PC-3 (cell line): Measurements from ENCODE around the gene PPP1R3G. TPM values are rescaled to one million over a fixed set of nuclear protein-coding genes. Genes with fewer than 3 reads are reported as not detected.
A peak's percentile ranks its signal among the peaks of the same experiment; 100 is the strongest.

Source experiments
- ATAC-seq: fragments of 200-7000 bp; cut with Tn5 transposase; 2 replicates; pipeline ENCODE4 v1.9.1; 2020; ENCODE audit warnings: mild to moderate bottlenecking, moderate library complexity
- BruUV-seq: library from RNA; stranded (reverse); fragments of 400-500 nt; replicated peaks from 2 replicates; lab custom pipeline; 2021; lab: Mats Ljungman, UMichigan
- CTCF ChIA-PET: fragments of 300-600 bp; sonication (Branson Sonifier 250); formaldehyde crosslinking; loops from one replicate; lab custom pipeline; 2022; ENCODE audit warnings: antibody characterized with exemption; lab: Charles Lee
- POLR2A ChIA-PET: fragments of 300-600 bp; sonication (Branson Sonifier 250); formaldehyde crosslinking; loops from one replicate; lab custom pipeline; 2022; ENCODE audit warnings: antibody characterized with exemption; ENCODE audit not compliant: unreplicated experiment; lab: Charles Lee
- DNase-seq: peaks from one replicate; pipeline ENCODE4 v3.0.0-alpha.2; 2015
- H2AFZ ChIP-seq: fragments of 300-600 bp; sonication (generic); 2 replicates; pipeline ENCODE4 v1.6.0; 2016; ENCODE audit warnings: antibody characterized with exemption, low read length
- H3F3A ChIP-seq: fragments of 300-600 bp; sonication (generic); one replicate; pipeline ENCODE4 v1.6.0; 2017; ENCODE audit warnings: antibody characterized with exemption, low read length, control low read depth, mild to moderate bottlenecking; ENCODE audit not compliant: unreplicated experiment
- H3K27ac ChIP-seq: fragments of 300-600 bp; sonication (generic); 2 replicates; pipeline ENCODE4 v1.5.1; 2016; ENCODE audit warnings: mild to moderate bottlenecking, low read length
- H3K27me3 ChIP-seq: fragments of 300-600 bp; sonication (generic); 2 replicates; pipeline ENCODE4 v1.6.1; 2016; ENCODE audit warnings: low read length, mixed read lengths
- H3K36me3 ChIP-seq: fragments of 300-600 bp; sonication (generic); 2 replicates; pipeline ENCODE4 v1.6.1; 2016; ENCODE audit warnings: low read depth, mixed run types, low read length, mixed read lengths
- H3K4me1 ChIP-seq: fragments of 300-600 bp; sonication (generic); 2 replicates; pipeline ENCODE4 v1.5.1; 2016; ENCODE audit warnings: low read length; ENCODE audit not compliant: insufficient read depth
- H3K4me2 ChIP-seq: fragments of 300-600 bp; sonication (generic); 2 replicates; pipeline ENCODE4 v1.6.0; 2016; ENCODE audit warnings: low read length
- H3K4me3 ChIP-seq: fragments of 300-600 bp; sonication (generic); 2 replicates; pipeline ENCODE4 v1.5.1; 2016; ENCODE audit warnings: mild to moderate bottlenecking, low read length, mixed read lengths
- H3K79me2 ChIP-seq: fragments of 300-600 bp; sonication (generic); 2 replicates; pipeline ENCODE4 v1.6.1; 2017; ENCODE audit warnings: low read length, mixed read lengths
- H3K9ac ChIP-seq: fragments of 300-600 bp; sonication (generic); 2 replicates; pipeline ENCODE4 v1.6.0; 2016; ENCODE audit warnings: mild to moderate bottlenecking, low read length
- H3K9me2 ChIP-seq: fragments of 300-600 bp; sonication (generic); replicated peaks from 2 replicates; pipeline ENCODE4 v1.6.1; 2016; ENCODE audit warnings: mixed run types, low read length, mixed read lengths
- H3K9me3 ChIP-seq: fragments of 300-600 bp; sonication (generic); 2 replicates; pipeline ENCODE4 v1.6.1; 2016; ENCODE audit warnings: low read length, mixed read lengths
- H4K20me1 ChIP-seq: fragments of 300-600 bp; sonication (generic); 2 replicates; pipeline ENCODE4 v1.6.1; 2016; ENCODE audit warnings: low read length, mixed read lengths
- CTCF ChIP-seq: fragments of 300-600 bp; sonication (generic); conservative IDR thresholded peaks from 2 replicates; pipeline ENCODE4 v1.5.1; 2017; ENCODE audit warnings: antibody characterized with exemption, low read depth, mild to moderate bottlenecking, low read length
- EZH2 ChIP-seq: fragments of 300-600 bp; sonication (generic); IDR thresholded peaks from one replicate; pipeline ENCODE4 v1.6.1; 2017; ENCODE audit warnings: antibody characterized with exemption, mild to moderate bottlenecking, low read length; ENCODE audit not compliant: unreplicated experiment
- EZH2phosphoT487 ChIP-seq: fragments of 300-600 bp; sonication (generic); IDR thresholded peaks from 2 replicates; pipeline ENCODE4 v1.6.1; 2018; ENCODE audit warnings: mild to moderate bottlenecking, antibody characterized with exemption, low read length, borderline replicate concordance
- intact Hi-C: fragments of 100-400 bp; cut with micrococcal nuclease; formaldehyde crosslinking; loops from 2 replicates; pipeline ENCODE4 v1.9.0; 2023
- total RNA-seq: library from RNA; depleted of rRNA; stranded (reverse); fragments of >200 nt; gene quantifications from 2 replicates; pipeline ENCODE4 v1.2.3, GENCODE V29; 2014

Gene PPP1R3G
- total RNA-seq, 1 experiment from 2014 or later: 2.8 TPM

- intact Hi-C loops: no loop called here
- no peak for ATAC-seq
- no peaks in the 10 kb centered on the region for H4K20me1 ChIP-seq
- CTCF ChIA-PET: no interaction called here
- H3K27me3 ChIP-seq: no peaks in the 10 kb centered on the region
- no peak overlapping the region for H3K4me2 ChIP-seq
- H3K9ac ChIP-seq: no peak overlapping the region
- H3K79me2 ChIP-seq: no peaks in the 10 kb centered on the region
- no peak for DNase-seq
- H3K36me3 ChIP-seq: no peaks in the 10 kb centered on the region
- H3K27ac ChIP-seq: no peak overlapping the region
- H3K4me1 ChIP-seq: peaks cover 17% of the 10 kb centered on the region
- no peaks in the 10 kb centered on the region for H3K9me2 ChIP-seq
- no peak for TF ChIP-seq EZH2
- no peaks in the 10 kb centered on the region for H3K9me3 ChIP-seq
- H3K4me3 ChIP-seq: no peak overlapping the region
- H2AFZ ChIP-seq: no peak overlapping the region
- POLR2A ChIA-PET: no interaction called here
- no peaks in the 10 kb centered on the region for H3F3A ChIP-seq
- BruUV-seq: no TSS peak
Observed at GRCh38 chr6:5098501-5099270, 13.5 kb downstream of the PPP1R3G start.

GRCh38 chr6:5099537-5099936, 14.4 kb downstream of the PPP1R3G start:
- DNase-seq (peak; percentile 35), ATAC-seq (no peak)
- no peaks in the 10 kb centered on the region for H3K9me3 ChIP-seq
- POLR2A ChIA-PET: no interaction called here
- H3K36me3 ChIP-seq: no peaks in the 10 kb centered on the region
- no peak overlapping the region for H3K27ac ChIP-seq
- H3K79me2 ChIP-seq: no peaks in the 10 kb centered on the region
- TF ChIP-seq EZH2phosphoT487 (no peak), EZH2 (no peak), CTCF (no peak)
- H3K4me2 ChIP-seq: no peak overlapping the region
- BruUV-seq: no TSS peak
- H3K27me3 ChIP-seq: no peaks in the 10 kb centered on the region
- no peak overlapping the region for H3K9ac ChIP-seq
- H3K9me2 ChIP-seq: no peaks in the 10 kb centered on the region
- H4K20me1 ChIP-seq: no peaks in the 10 kb centered on the region
- intact Hi-C loops: no loop called here
- H3K4me3 ChIP-seq: no peak overlapping the region
- no peak overlapping the region for H2AFZ ChIP-seq
- peaks cover 8% of the 10 kb centered on the region for H3K4me1 ChIP-seq
- no peaks in the 10 kb centered on the region for H3F3A ChIP-seq
- CTCF ChIA-PET: no interaction called here

GRCh38 chr6:5100806-5101205, 15.7 kb downstream of the PPP1R3G start:
- TF ChIP-seq EZH2 (no peak), EZH2phosphoT487 (no peak), CTCF (no peak)
- no peaks in the 10 kb centered on the region for H3K79me2 ChIP-seq
- H4K20me1 ChIP-seq: no peaks in the 10 kb centered on the region
- no TSS peak for BruUV-seq
- ChIA-PET CTCF (no interaction called here), POLR2A (no interaction called here)
- H3K9me2 ChIP-seq: no peaks in the 10 kb centered on the region
- no peak for ATAC-seq
- H3K4me3 ChIP-seq: no peak overlapping the region
- no peak overlapping the region for H3K4me2 ChIP-seq
- no peaks in the 10 kb centered on the region for H3K27me3 ChIP-seq
- DNase-seq: no peak
- no peak overlapping the region for H3K9ac ChIP-seq
- no peaks in the 10 kb centered on the region for H3K9me3 ChIP-seq
- H3K4me1 ChIP-seq: no peaks in the 10 kb centered on the region
- H3K27ac ChIP-seq: no peak overlapping the region
- no peaks in the 10 kb centered on the region for H3K36me3 ChIP-seq
- no peaks in the 10 kb centered on the region for H3F3A ChIP-seq
- intact Hi-C loops: no loop called here
- H2AFZ ChIP-seq: no peak overlapping the region
